Body of pancreas (tissue), 4 donors: Measurements from ENCODE around the gene IL1F10. TPM values are rescaled to one million over a fixed set of nuclear protein-coding genes. Genes with fewer than 3 reads are reported as not detected.

Experiments used
- ATAC-seq: fragments of 150-250 bp; one replicate; pipeline ENCODE4 v1.9.1; 2016
- DNase-seq, 4 donors: peaks; one replicate each; pipeline ENCODE4 v3.0.0-alpha.2; 2019
- H3K27ac ChIP-seq, 4 donors: fragments of 200-600 bp; sonication (generic); 1 replicate in 3 of 4; 2 replicates in 1 of 4; pipeline versions ENCODE4 v1.5.1 to v1.6.1; 2016 to 2019; ENCODE audit warnings: mild to moderate bottlenecking in 1 of 4, mixed read lengths in 1 of 4, moderate library complexity in 1 of 4
- H3K27me3 ChIP-seq, 2 donors: fragments of 200-600 bp; sonication (generic); one replicate each; pipeline ENCODE4 v1.6.0; 2016; ENCODE audit warnings: mild to moderate bottlenecking in 1 of 2
- H3K36me3 ChIP-seq, 2 donors: fragments of 200-600 bp; sonication (generic); replicated peaks in 1 of 2; 2 replicates each; pipeline ENCODE4 v1.5.1; 2016; ENCODE audit warnings: low read depth in 2 of 2; ENCODE audit not compliant: insufficient read depth in 1 of 2
- H3K4me1 ChIP-seq: fragments of 200-600 bp; sonication (generic); one replicate; pipeline ENCODE4 v1.6.0; 2016
- H3K4me3 ChIP-seq, 2 donors: fragments of 200-600 bp; sonication (generic); 1 replicate in 1 of 2; 2 replicates in 1 of 2; pipeline ENCODE4 v1.5.1; 2016 to 2019
- H3K9me3 ChIP-seq, 3 donors: fragments of 200-600 bp; sonication (generic); 1 replicate in 2 of 3; 2 replicates in 1 of 3; pipeline ENCODE4 v1.5.1; 2016
- CTCF ChIP-seq, 7 experiments: fragments of 450-650 bp in 4 of 7; fragments of 200-600 bp in 3 of 7; sonication (generic) in 3 of 7; IDR thresholded peaks; one replicate each; pipeline ENCODE4 v1.5.1; 2016 to 2019; ENCODE audit warnings: antibody characterized with exemption in 7 of 7
- POLR2A ChIP-seq, 3 donors: fragments of 450-650 bp; IDR thresholded peaks; one replicate each; pipeline ENCODE4 v1.6.1; 2016; ENCODE audit warnings: antibody characterized with exemption in 3 of 3, mild to moderate bottlenecking in 2 of 3
- WGBS, 2 donors: methylation state at CpG; one replicate each; pipeline ENCODE4 v1.1.5; 2017; 5-methylcytosine and 5-hydroxymethylcytosine counted together
- intact Hi-C: fragments of 100-400 bp; cut with DNase I; formaldehyde crosslinking; loops from one replicate; pipeline ENCODE4 v1.15.1; 2023
- total RNA-seq, 2 donors: library from RNA; depleted of rRNA; stranded (reverse); fragments of >200 nt; gene quantifications; one replicate each; pipeline ENCODE4 v1.1.0, GENCODE V29; 2016

The IL1F10 gene
- total RNA-seq, 2 donors from 2014 or later = not detected

- Histone ChIP-seq H3K27me3 (no peaks in the 10 kb centered on the region), H3K4me3 (no peak overlapping the region), H3K27ac (no peak overlapping the region), H3K4me1 (no peaks in the 10 kb centered on the region), H3K9me3 (no peaks in the 10 kb centered on the region), H3K36me3 (no peaks in the 10 kb centered on the region)
- intact Hi-C loops = no loop called here
- no peak for TF ChIP-seq POLR2A (IDR thresholded peaks at IDR 0.05)
- no peak for TF ChIP-seq CTCF (IDR thresholded peaks at IDR 0.05)
- DNase-seq (no peak), ATAC-seq (no peak)
- 69 to 81% methylated on average over 6 of the region's 6 CpGs for WGBS, 2 donors
Measured at GRCh38 chr2:113111823-113112287, 44.1 kb downstream of the IL1F10 start.

- intact Hi-C loops = no loop called here
- DNase-seq (no peak), ATAC-seq (no peak)
- no peak overlapping the region for H3K27ac ChIP-seq
- 73 to 77% methylated on average over 8 of the region's 8 CpGs for WGBS, 2 donors
- no peak overlapping the region for H3K4me3 ChIP-seq
- TF ChIP-seq CTCF (IDR thresholded peaks at IDR 0.05) (no peak), POLR2A (IDR thresholded peaks at IDR 0.05) (no peak)
- H3K4me1 ChIP-seq = no peaks in the 10 kb centered on the region
- no peaks in the 10 kb centered on the region for H3K36me3 ChIP-seq
- H3K9me3 ChIP-seq = no peaks in the 10 kb centered on the region
- no peaks in the 10 kb centered on the region for H3K27me3 ChIP-seq
Measured at GRCh38 chr2:113112441-113112840, 44.7 kb downstream of the IL1F10 start.

GRCh38 chr2:113112871-113113270 lies 45.1 kb downstream of the IL1F10 start:
- Histone ChIP-seq H3K9me3 (no peaks in the 10 kb centered on the region), H3K4me1 (no peaks in the 10 kb centered on the region), H3K27ac (no peak overlapping the region), H3K36me3 (no peaks in the 10 kb centered on the region), H3K4me3 (no peak overlapping the region), H3K27me3 (no peaks in the 10 kb centered on the region)
- WGBS, 2 donors = 60 to 73% methylated on average over 6 of the region's 6 CpGs
- ATAC-seq (no peak), DNase-seq (no peak)
- intact Hi-C loops = no loop called here
- TF ChIP-seq CTCF (IDR thresholded peaks at IDR 0.05) (no peak), POLR2A (IDR thresholded peaks at IDR 0.05) (no peak)

GRCh38 chr2:113113807-113114206 lies 46.0 kb downstream of the IL1F10 start:
- DNase-seq = no peak
- TF ChIP-seq CTCF (IDR thresholded peaks at IDR 0.05) = no peak
- TF ChIP-seq POLR2A (IDR thresholded peaks at IDR 0.05) = no peak
- intact Hi-C loops = no loop called here
- Histone ChIP-seq H3K9me3 (no peaks in the 10 kb centered on the region), H3K27ac (no peak overlapping the region), H3K36me3 (no peaks in the 10 kb centered on the region), H3K27me3 (no peaks in the 10 kb centered on the region), H3K4me1 (no peaks in the 10 kb centered on the region), H3K4me3 (no peak overlapping the region)
- no peak for ATAC-seq
- WGBS, 2 donors = 56 to 62% methylated on average over 3 of the region's 3 CpGs

GRCh38 chr2:113114224-113114945 lies 46.6 kb downstream of the IL1F10 start:
- Histone ChIP-seq H3K4me3 (no peak overlapping the region), H3K4me1 (no peaks in the 10 kb centered on the region), H3K9me3 (no peaks in the 10 kb centered on the region), H3K27ac (no peak overlapping the region), H3K36me3 (no peaks in the 10 kb centered on the region), H3K27me3 (no peaks in the 10 kb centered on the region)
- ATAC-seq (no peak), DNase-seq (no peak)
- WGBS, 2 donors = 59% methylated on average over 6 of the region's 6 CpGs
- intact Hi-C loops = no loop called here
- TF ChIP-seq POLR2A (IDR thresholded peaks at IDR 0.05) = no peak
- TF ChIP-seq CTCF (IDR thresholded peaks at IDR 0.05) = no peak
